ENCODE data around the gene CYP27B1. TPM values are rescaled to one million over a fixed set of nuclear protein-coding genes. Genes with fewer than 3 reads are reported as not detected.

CYP27B1 gene
- total RNA-seq, 1 experiment from 2014 or later = 11.6 TPM

- intact Hi-C loops (cut with micrococcal nuclease) = loop anchor here (1.0 to 2.0 kb wide), 2 partner anchors 15 to 159 kb away; no protein-coding TSS in a partner anchor
- H3K36me3 ChIP-seq (ENCODE audit: control insufficient read depth in 1 of 2, insufficient read depth in 2 of 2, low read length in 2 of 2) = peaks cover 4 to 6% of the 10 kb centered on the region in 2 experiments; a peak in 3 of 4 replicates
- H2AFZ ChIP-seq (ENCODE audit: low read depth, low read length, poor library complexity, severe bottlenecking) = no peak overlapping the region
- peak overlapping the region; percentile 87 for H3K4me2 ChIP-seq (ENCODE audit: low read length)
- H3K4me3 ChIP-seq (replicated peaks in 1 of 2; ENCODE audit: low read depth in 1 of 2, low read length in 2 of 2) = peak overlapping the region; percentile 71 to 79
- H3K9ac ChIP-seq (ENCODE audit: low read length) = peak overlapping the region; percentile 69
- H3K27ac ChIP-seq (ENCODE audit: low read depth, low read length) = peak overlapping the region; percentile 46
- H3K4me1 ChIP-seq (ENCODE audit: control insufficient read depth in 1 of 2, insufficient read depth in 2 of 2, low read length in 2 of 2) = peaks cover 10 to 36% of the 10 kb centered on the region in 2 experiments; a peak in 3 of 4 replicates
- POLR2A ChIA-PET = interaction anchor here (0.8 to 1.9 kb wide), 2 partner anchors 16 to 24 kb away, joined by 3 to 5 read pairs; no protein-coding TSS in a partner anchor
- no peaks in the 10 kb centered on the region for H3K79me2 ChIP-seq (ENCODE audit: insufficient read depth, low read length)
- no peaks in the 10 kb centered on the region for H3K27me3 ChIP-seq (ENCODE audit: insufficient read depth, low read length)
- no peaks in the 10 kb centered on the region for H4K20me1 ChIP-seq (ENCODE audit: insufficient read depth)
- no TSS peak for BruUV-seq (replicated peaks)
- no peaks in the 10 kb centered on the region for H3K9me2 ChIP-seq (ENCODE audit: insufficient read depth)
- ATAC-seq (peak; percentile 77), DNase-seq (ENCODE audit: low read depth, low spot score) (peak; percentile 81)
- RAD21 ChIA-PET (ENCODE audit: low non-redundant PET in 1 of 2, low total read pairs in 2 of 2, uncharacterized antibody in 2 of 2, unreplicated experiment in 2 of 2) = interaction anchor here (0.6 to 1.4 kb wide), 2 partner anchors 45 to 159 kb away, joined by 3 read pairs; no protein-coding TSS in a partner anchor
- CTCF ChIA-PET = interaction anchor here (1.2 to 1.8 kb wide), 3 partner anchors 15 to 159 kb away, joined by 7 to 13 read pairs (median 11); no protein-coding TSS in a partner anchor
- no peaks in the 10 kb centered on the region for H3K9me3 ChIP-seq (ENCODE audit: control insufficient read depth in 1 of 2, insufficient read depth in 1 of 2, low read depth in 1 of 2, low read length in 2 of 2)
- TF ChIP-seq EGR1 (IDR thresholded peaks at IDR 0.05; ENCODE audit: low read depth) (no peak), CBX3 (IDR thresholded peaks at IDR 0.05; ENCODE audit: low read depth) (no peak), JUND (IDR thresholded peaks at IDR 0.05) (no peak), REST (IDR thresholded peaks at IDR 0.05; ENCODE audit: low read depth) (no peak), RAD21 (IDR thresholded peaks at IDR 0.05; ENCODE audit: low read depth) (peak; percentile 70), TCF7L2 (IDR thresholded peaks at IDR 0.05; ENCODE audit: borderline replicate concordance, extremely low read depth, insufficient read depth, insufficient read length) (no peak), SP1 (IDR thresholded peaks at IDR 0.05; ENCODE audit: low read depth) (no peak), ZFX (IDR thresholded peaks at IDR 0.05) (peak; percentile 28), POLR2AphosphoS5 (IDR thresholded peaks at IDR 0.05; ENCODE audit: low read depth, low read length) (peak; percentile 73), POLR2A (IDR thresholded peaks at IDR 0.05; ENCODE audit: borderline replicate concordance, extremely low read depth, insufficient read depth, insufficient read length) (peak; percentile 63), FOSL1 (IDR thresholded peaks at IDR 0.05; ENCODE audit: low read depth) (no peak), YY1 (IDR thresholded peaks at IDR 0.05; ENCODE audit: extremely low read depth, insufficient replicate concordance, low read depth, low read length) (no peak), ELF1 (IDR thresholded peaks at IDR 0.05; ENCODE audit: borderline replicate concordance, low read depth) (no peak), SIN3A (IDR thresholded peaks at IDR 0.05; ENCODE audit: low read depth) (peak; percentile 63; the same call in 1 of the 2 replicates), ZNF274 (IDR thresholded peaks at IDR 0.05; ENCODE audit: low read depth, low read length) (no peak), SRF (IDR thresholded peaks at IDR 0.05; ENCODE audit: low read depth) (no peak), CEBPB (IDR thresholded peaks at IDR 0.05; ENCODE audit: low read depth) (no peak; the same call in 1 of the 2 replicates), EZH2phosphoT487 (IDR thresholded peaks at IDR 0.05; ENCODE audit: borderline replicate concordance) (no peak), EZH2 (IDR thresholded peaks at IDR 0.05) (no peak)
- TF ChIP-seq, protein P1, sequence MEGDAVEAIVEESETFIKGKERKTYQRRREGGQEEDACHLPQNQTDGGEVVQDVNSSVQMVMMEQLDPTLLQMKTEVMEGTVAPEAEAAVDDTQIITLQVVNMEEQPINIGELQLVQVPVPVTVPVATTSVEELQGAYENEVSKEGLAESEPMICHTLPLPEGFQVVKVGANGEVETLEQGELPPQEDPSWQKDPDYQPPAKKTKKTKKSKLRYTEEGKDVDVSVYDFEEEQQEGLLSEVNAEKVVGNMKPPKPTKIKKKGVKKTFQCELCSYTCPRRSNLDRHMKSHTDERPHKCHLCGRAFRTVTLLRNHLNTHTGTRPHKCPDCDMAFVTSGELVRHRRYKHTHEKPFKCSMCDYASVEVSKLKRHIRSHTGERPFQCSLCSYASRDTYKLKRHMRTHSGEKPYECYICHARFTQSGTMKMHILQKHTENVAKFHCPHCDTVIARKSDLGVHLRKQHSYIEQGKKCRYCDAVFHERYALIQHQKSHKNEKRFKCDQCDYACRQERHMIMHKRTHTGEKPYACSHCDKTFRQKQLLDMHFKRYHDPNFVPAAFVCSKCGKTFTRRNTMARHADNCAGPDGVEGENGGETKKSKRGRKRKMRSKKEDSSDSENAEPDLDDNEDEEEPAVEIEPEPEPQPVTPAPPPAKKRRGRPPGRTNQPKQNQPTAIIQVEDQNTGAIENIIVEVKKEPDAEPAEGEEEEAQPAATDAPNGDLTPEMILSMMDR (IDR thresholded peaks at IDR 0.05 in 2 of 3, conservative IDR thresholded peaks at IDR 0.05 in 1 of 3; ENCODE audit: borderline replicate concordance in 1 of 3, insufficient read depth in 1 of 3, low read depth in 2 of 3, low read length in 2 of 3) = peak; percentile 47 to 71 (median 70); a peak in 5 of 6 replicates
- TF ChIP-seq, protein P2, sequence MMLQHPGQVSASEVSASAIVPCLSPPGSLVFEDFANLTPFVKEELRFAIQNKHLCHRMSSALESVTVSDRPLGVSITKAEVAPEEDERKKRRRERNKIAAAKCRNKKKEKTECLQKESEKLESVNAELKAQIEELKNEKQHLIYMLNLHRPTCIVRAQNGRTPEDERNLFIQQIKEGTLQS (IDR thresholded peaks at IDR 0.05) = no peak
- TF ChIP-seq, protein P3, sequence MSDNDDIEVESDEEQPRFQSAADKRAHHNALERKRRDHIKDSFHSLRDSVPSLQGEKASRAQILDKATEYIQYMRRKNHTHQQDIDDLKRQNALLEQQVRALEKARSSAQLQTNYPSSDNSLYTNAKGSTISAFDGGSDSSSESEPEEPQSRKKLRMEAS (IDR thresholded peaks at IDR 0.05) = no peak
Measured at GRCh38 chr12:57741844-57742738, 24.8 kb downstream of the CYP27B1 start.

Measured in HCT116 (cell line).